Spinal cord (tissue), 10 donors: ENCODE results near the gene SUPT7L. TPM values are rescaled to one million over a fixed set of nuclear protein-coding genes. Genes with fewer than 3 reads are reported as not detected.
"Not testable (repeated sequence)": the region's sequence is repeated elsewhere in the genome, so short reads cannot be mapped to it uniquely, and the experiment has no call there.

ENCODE experiments used
- DNase-seq, 6 donors: peaks; one replicate each; pipeline versions ENCODE4 v3.0.0 to v3.0.0-alpha.2; 2013 to 2015; ENCODE audit warnings: low spot score in 6 of 6, low read depth in 4 of 6
- H3K27ac ChIP-seq: one replicate; pipeline ENCODE4 v1.5.1; 2013; ENCODE audit warnings: low read depth, low read length, control low read depth
- H3K27me3 ChIP-seq: one replicate; pipeline ENCODE4 v1.6.1; 2013; ENCODE audit warnings: low read length; ENCODE audit not compliant: control insufficient read depth, insufficient read depth
- H3K36me3 ChIP-seq: one replicate; pipeline ENCODE4 v1.6.1; 2013; ENCODE audit warnings: low read length; ENCODE audit not compliant: control insufficient read depth, insufficient read depth
- H3K4me1 ChIP-seq: one replicate; pipeline ENCODE4 v1.6.1; 2013; ENCODE audit warnings: low read length; ENCODE audit not compliant: control insufficient read depth, insufficient read depth
- H3K4me3 ChIP-seq: one replicate; pipeline ENCODE4 v1.5.1; 2013; ENCODE audit warnings: low read depth, low read length, control low read depth
- H3K9me3 ChIP-seq: one replicate; pipeline ENCODE4 v1.6.1; 2013; ENCODE audit warnings: low read length; ENCODE audit not compliant: control insufficient read depth, insufficient read depth
- WGBS: methylation state at CpG from one replicate; pipeline ENCODE4 v1.1.5; 2013; ENCODE audit warnings: missing lambda C conversion rate; ENCODE audit not compliant: insufficient coverage; 5-methylcytosine and 5-hydroxymethylcytosine counted together
- polyA plus RNA-seq, 2 donors: library from polyadenylated mRNA; unstranded; fragments of 120-200 nt; gene quantifications; one replicate each; pipeline ENCODE4 v1.2.1, GENCODE V29; 2013; ENCODE audit not compliant: insufficient read length in 2 of 2
- total RNA-seq, 2 donors: library from RNA; depleted of rRNA in 1 of 2; stranded (reverse); fragments of 120-200 nt in 1 of 2; fragments of >200 nt in 1 of 2; gene quantifications; one replicate each; pipeline versions ENCODE4 v1.2.3 to v1.2.4, GENCODE V29; 2013 to 2014
- donor health status: healthy.

SUPT7L gene
- total and polyA plus RNA-seq, 4 donors = 34.8 to 57.9 (median 50.0) TPM

DNA sequence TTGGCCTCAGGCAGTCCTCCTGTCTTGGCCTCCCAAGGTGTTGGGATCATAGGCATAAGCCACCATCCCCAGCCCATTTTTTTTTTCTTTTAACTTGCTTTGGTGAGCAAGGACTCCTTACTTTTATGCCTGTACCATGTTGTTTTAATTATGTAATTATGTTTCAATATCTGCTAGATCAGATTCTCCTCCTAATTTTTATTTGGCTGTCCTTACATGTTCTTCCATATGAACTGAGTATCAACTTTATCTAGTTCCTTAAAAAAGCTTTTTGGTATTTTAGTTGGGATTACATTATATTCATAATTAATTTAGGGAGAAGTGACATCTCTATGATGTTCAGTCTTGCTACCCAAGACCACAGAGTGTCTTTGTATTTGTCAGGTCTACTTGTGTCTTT lies 18.2 kb downstream of the SUPT7L start:
- Histone ChIP-seq H3K36me3 (peaks cover 46% of the 10 kb centered on the region), H3K27me3 (no peaks in the 10 kb centered on the region), H3K9me3 (no peaks in the 10 kb centered on the region), H3K4me3 (no peak overlapping the region), H3K27ac (no peak overlapping the region), H3K4me1 (no peaks in the 10 kb centered on the region)
- no peak for DNase-seq

DNA sequence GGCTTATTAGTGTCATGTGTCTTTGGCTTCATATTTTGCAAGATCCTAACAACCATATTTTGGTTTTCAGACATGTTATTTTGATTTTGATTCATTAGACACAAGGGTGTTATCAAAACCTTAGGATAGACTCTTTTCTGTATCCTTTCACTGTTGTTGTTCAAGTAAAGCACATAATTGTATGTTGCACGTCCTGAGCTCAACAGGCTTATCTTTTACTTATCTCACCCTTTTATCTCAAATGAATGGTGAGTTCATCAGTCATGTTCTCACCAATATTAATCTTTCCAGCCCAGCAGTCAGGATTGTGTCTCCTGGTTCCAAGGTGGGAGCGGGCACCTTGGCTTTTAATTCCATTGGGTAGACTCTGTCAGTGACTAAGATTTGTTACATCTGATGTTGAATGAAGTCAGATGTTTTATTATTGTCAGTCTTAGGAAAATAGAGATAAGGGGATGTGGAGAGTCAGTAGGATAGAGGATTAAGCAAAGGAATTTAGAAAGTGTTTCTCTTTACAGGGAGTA lies 22.6 kb downstream of the SUPT7L start:
- Histone ChIP-seq H3K36me3 (peaks cover 42% of the 10 kb centered on the region), H3K9me3 (no peaks in the 10 kb centered on the region), H3K4me1 (no peaks in the 10 kb centered on the region), H3K27me3 (no peaks in the 10 kb centered on the region), H3K4me3 (no peak overlapping the region), H3K27ac (no peak overlapping the region)
- no peak for DNase-seq
- WGBS = 88% methylated on average over 2 of the region's 2 CpGs

DNA sequence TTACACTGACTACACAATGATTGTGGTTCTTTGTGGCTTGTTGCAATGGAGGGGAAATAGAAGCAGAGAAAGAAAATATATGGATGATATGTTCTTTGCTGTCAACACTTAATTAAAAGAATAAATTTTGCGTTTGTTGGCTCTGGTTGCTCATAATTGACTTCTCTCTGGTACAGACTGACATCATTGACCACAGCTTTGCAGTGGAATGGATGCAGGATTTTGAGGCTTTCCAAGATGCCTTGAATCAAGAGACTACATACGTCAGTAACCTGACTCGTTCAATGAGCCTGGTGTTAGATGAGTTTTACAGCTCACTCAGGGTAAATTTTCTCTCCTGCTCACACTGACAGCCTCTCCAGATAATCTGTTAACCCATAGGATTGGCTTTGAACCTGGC lies 24.7 kb downstream of the SUPT7L start:
- H3K9me3 ChIP-seq = no peaks in the 10 kb centered on the region
- H3K4me3 ChIP-seq = no peak overlapping the region
- no peak overlapping the region for H3K27ac ChIP-seq
- no peaks in the 10 kb centered on the region for H3K4me1 ChIP-seq
- 50% methylated on average over 1 of the region's 3 CpGs for whole genome bisulfite sequencing
- no peak for DNase-seq
- peaks cover 42% of the 10 kb centered on the region for H3K36me3 ChIP-seq
- no peaks in the 10 kb centered on the region for H3K27me3 ChIP-seq

DNA sequence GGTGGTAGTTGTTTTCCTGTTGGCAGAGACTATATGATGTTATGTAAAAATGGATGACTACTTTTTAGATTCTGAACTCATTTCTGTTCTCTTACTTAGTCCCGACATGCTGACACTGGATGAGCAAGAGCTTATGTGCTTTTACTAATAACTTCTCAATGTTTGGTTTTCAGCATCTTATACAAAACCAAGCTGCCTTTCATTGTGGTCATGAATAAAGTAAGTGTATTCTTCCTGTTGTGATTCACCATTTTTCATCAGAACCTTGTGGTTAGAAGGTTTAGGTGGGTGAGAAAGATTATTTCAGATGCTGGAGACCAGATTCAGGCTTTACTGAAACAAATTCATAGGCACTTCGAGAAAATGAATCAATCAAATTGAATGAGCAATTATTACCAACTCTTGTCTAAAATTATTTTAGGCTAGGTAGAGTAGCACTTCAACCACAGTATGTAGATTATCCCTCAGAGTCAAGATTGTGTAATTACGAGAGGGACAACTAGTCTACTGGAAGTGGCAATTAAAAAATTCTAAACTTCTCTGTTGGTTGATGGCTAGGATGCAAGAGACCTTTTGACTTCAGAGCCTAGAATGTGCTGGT lies 25.3 kb downstream of the SUPT7L start:
- no CpG with 5 or more reads among the region's 3 CpGs for WGBS
- Histone ChIP-seq H3K4me3 (no peak overlapping the region), H3K27me3 (no peaks in the 10 kb centered on the region), H3K36me3 (peaks cover 46% of the 10 kb centered on the region), H3K9me3 (no peaks in the 10 kb centered on the region), H3K4me1 (no peaks in the 10 kb centered on the region), H3K27ac (no peak overlapping the region)
- DNase-seq = no peak

DNA sequence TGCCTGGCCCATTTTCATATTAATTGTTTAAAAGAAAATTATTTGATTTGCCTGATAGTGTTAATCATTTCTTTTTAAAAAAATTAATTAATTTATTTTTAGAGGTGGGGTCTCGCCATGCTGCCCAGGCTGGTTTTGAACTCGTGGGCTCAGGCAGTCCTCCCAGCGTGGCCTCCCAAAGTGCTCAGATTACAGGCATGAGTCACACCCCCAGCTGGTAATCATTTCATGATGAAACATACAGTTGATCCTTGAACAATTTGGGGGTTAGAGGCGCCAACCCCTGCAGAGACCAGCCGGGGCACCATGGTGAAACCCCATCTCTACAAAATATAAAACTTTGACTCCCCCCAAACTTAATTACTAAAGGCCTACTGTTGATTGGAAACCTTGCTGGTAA lies 26.6 kb downstream of the SUPT7L start:
- H3K27ac ChIP-seq = no peak overlapping the region
- no peaks in the 10 kb centered on the region for H3K9me3 ChIP-seq
- no peak for DNase-seq
- 100% methylated on average over 3 of the region's 5 CpGs for WGBS
- peaks cover 41% of the 10 kb centered on the region for H3K36me3 ChIP-seq
- H3K4me1 ChIP-seq = no peaks in the 10 kb centered on the region
- H3K4me3 ChIP-seq = no peak overlapping the region
- no peaks in the 10 kb centered on the region for H3K27me3 ChIP-seq

DNA sequence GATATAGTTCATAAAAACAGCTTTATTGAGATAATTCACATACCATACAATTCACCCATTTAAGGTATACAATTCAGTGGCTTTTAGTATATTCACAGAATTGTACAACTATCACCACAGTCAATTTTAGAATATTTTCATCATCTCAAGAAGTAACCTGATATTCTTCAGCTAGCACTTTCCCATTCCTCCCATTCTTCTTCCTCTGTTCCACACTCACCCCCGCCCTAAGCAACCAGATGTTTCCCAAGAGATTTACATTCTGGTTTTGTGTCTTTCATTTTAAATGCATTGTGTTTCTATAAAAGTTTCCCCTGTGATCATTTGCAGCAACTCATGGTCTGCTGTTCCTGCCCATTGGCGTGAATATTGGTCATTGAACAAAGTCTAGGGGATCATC lies 29.1 kb downstream of the SUPT7L start:
- no peak overlapping the region for H3K4me3 ChIP-seq
- H3K27ac ChIP-seq = no peak overlapping the region
- H3K36me3 ChIP-seq = peaks cover 32% of the 10 kb centered on the region
- DNase-seq = no peak
- no peaks in the 10 kb centered on the region for H3K9me3 ChIP-seq
- 100% methylated on average over 1 of the region's 2 CpGs for WGBS
- no peaks in the 10 kb centered on the region for H3K27me3 ChIP-seq
- H3K4me1 ChIP-seq = peaks cover 9% of the 10 kb centered on the region

DNA sequence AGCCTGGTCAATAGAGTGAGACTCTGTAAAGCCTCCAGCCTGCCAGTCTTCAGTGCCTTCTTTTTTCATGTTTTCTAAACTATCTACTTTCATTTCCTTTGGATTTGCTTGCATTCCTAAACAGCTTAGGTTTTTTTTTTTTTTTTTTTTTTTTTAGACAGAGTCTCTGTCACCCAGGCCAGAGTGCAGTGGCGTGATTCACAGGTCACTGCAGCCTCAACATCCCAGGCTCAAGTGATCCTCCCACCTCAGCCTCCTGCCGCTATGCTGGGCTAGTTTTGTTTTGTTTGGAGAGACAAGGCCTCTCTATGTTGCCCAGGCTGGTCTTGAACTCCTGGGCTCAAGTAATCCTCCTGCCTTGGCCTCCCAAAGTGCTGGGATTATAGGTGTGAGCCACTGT lies 33.2 kb downstream of the SUPT7L start:
- WGBS = no CpG with 5 or more reads among the region's 2 CpGs
- not testable (repeated sequence) for DNase-seq, H3K27me3 ChIP-seq, H3K4me3 ChIP-seq, H3K27ac ChIP-seq, H3K4me1 ChIP-seq, H3K9me3 ChIP-seq
- peaks cover 15% of the 10 kb centered on the region for H3K36me3 ChIP-seq

DNA sequence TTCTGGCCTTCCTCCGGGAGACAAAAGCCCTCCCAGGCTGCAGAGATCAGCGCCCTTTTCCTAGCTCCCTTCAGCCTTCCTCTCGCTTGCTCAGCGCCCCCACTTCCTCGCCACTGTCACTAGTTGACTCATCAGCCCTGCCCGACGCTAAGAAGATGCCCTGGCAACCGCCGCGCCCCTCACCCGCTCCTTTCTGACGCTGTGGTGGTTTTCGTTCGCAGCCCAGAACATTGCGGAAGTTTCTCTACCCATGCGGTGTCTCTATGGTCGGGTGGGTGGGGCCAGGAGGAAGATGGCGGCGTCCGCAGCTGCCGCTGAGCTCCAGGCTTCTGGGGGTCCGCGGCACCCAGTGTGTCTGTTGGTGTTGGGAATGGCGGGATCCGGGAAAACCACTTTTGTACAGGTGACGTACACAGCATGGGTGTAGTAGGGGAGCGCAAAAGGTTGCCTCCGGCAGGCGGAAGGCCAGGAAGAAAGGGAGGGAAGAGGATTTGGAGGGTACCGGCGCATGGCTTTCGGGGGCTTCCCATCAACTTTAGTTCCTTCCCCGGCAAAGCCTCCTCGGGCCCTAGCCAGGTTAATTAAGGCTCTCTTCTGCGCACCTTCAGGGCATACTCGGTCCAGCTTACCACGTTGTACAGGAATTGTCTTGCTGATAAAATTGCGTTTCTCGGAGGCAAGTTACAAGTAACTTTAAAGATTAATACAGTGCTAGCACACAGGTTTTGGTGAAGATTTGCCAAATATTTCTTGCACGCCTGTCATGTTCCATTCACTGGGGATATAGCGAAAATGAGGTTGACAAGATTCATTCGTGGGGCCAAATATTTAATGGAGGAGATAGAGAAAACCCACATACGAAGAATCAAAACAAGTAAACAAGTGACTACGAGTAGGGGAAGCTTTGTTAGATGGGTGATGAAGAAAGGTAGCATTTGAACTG lies 34.4 kb downstream of the SUPT7L start, which contains the start of the genes CCDC121 and GPN1:
Gene CCDC121, minus strand, starts transcription at position 246 of the 943 bp plus-strand sequence. CDS start 1,213 bp downstream, outside the sequence.
Gene GPN1, plus strand, starts transcription at position 284 of the 943 bp plus-strand sequence. Its CDS starts 9 bp downstream, at position 293.
- DNase-seq = peak; percentile 83 to 98 (median 87)
- Histone ChIP-seq H3K27ac (peak within 1 kb of the TSS; percentile 78), H3K4me3 (peak within 1 kb of the TSS; percentile 87), H3K4me1 (peaks cover 9% of the 10 kb centered on the region), H3K27me3 (no peaks in the 10 kb centered on the region), H3K36me3 (peaks cover 12% of the 10 kb centered on the region), H3K9me3 (no peaks in the 10 kb centered on the region)
- under 1% methylated on average over 37 of the region's 44 CpGs for WGBS

DNA sequence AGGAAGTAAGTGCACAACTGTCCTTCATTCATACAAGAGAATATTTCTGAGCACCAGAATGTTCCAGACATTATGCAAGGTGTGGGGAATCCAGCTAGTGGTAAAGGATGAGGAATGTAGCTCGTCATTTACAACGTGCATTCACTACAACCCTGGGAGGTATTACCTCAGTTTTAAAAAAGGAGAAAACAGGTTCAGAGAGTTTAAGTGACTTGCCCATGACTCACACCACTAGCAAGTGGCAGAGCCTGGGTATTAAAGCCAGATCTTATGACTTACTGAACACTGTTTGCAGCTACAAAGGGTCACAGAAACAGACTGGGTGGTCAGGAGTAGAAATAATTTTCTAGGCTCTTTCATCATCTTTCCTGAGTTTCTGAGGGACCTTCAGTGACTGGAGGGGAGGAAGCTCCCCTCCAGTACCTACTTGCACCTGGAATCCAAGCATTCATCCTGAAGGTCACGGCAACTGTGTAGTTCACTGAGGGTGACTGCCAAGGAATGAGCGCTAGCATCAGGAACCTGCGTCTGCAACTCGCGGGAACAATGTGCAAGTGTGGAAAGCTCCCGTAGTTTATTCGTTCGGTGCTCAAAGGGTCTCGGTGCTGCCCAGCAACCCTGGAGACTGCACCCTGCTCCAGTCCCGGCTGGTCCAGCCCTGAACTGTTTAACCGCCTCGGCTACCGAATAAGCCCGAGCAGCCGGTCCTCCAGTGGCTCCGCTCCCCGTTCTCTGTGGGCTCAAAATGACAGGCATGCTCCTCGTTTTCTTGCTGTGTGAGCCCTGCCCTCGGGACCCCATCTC lies 35.2 kb downstream of the SUPT7L start:
- 0% methylated on average over 18 of the region's 21 CpGs for WGBS
- DNase-seq = peak in 2 of 6 donors; percentile 2 to 5

More for the DNA sequence above, 35.2 kb downstream of the SUPT7L start:
- H3K36me3 ChIP-seq = peaks cover 9% of the 10 kb centered on the region
- no peaks in the 10 kb centered on the region for H3K9me3 ChIP-seq
- H3K27me3 ChIP-seq = no peaks in the 10 kb centered on the region
- peak overlapping the region; percentile 78 for H3K27ac ChIP-seq
- H3K4me1 ChIP-seq = peaks cover 9% of the 10 kb centered on the region
- H3K4me3 ChIP-seq = peak overlapping the region; percentile 87
